ENCODE data around the gene HPSE. TPM values are rescaled to one million over a fixed set of nuclear protein-coding genes. Genes with fewer than 3 reads are reported as not detected.

The HPSE gene
- total RNA-seq, 1 experiment from 2014 or later = 3.9 TPM

DNA sequence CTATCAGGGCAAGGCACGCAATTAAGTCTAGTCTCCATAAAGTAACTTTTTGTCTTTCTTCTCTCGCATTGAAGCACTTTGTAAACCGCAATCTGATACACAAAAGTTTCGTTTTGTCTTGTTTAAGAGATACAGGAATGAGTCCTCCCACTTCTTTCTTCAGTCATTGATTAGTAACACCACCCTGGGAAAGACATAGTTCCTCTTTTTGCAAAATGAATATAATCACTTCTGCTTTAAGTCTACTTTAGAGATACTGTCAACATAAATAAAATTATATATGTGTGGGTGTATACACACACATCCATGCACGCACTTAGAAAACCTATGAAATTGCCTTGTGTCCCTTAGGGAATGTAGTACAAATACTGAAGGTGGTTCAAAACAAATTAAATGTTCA lies 61.7 kb downstream of the HPSE start:
- POLR2A ChIA-PET = no interaction called here
- Mint-ChIP-seq H3K27me3 (ENCODE audit: insufficient read depth, unreplicated experiment) (no peaks in the 10 kb centered on the region), H3K4me1 (ENCODE audit: low read depth, unreplicated experiment) (no peaks in the 10 kb centered on the region), H3K4me3 (ENCODE audit: unreplicated experiment) (no peak overlapping the region), H3K27ac (ENCODE audit: unreplicated experiment) (no peak overlapping the region), H3K36me3 (ENCODE audit: insufficient read depth, unreplicated experiment) (peaks cover 7% of the 10 kb centered on the region), H3K9me3 (ENCODE audit: unreplicated experiment) (no peaks in the 10 kb centered on the region)
- Histone ChIP-seq H3K27me3 (replicated peaks; ENCODE audit: control insufficient read depth, insufficient read depth, low read length) (no peaks in the 10 kb centered on the region), H3K36me3 (ENCODE audit: control insufficient read depth, insufficient read depth, low read length) (no peaks in the 10 kb centered on the region), H3K4me1 (no peaks in the 10 kb centered on the region), H3K4me3 (ENCODE audit: low read depth, low read length) (no peak overlapping the region), H3K9me3 (no peaks in the 10 kb centered on the region)
- TF ChIP-seq, protein P1, sequence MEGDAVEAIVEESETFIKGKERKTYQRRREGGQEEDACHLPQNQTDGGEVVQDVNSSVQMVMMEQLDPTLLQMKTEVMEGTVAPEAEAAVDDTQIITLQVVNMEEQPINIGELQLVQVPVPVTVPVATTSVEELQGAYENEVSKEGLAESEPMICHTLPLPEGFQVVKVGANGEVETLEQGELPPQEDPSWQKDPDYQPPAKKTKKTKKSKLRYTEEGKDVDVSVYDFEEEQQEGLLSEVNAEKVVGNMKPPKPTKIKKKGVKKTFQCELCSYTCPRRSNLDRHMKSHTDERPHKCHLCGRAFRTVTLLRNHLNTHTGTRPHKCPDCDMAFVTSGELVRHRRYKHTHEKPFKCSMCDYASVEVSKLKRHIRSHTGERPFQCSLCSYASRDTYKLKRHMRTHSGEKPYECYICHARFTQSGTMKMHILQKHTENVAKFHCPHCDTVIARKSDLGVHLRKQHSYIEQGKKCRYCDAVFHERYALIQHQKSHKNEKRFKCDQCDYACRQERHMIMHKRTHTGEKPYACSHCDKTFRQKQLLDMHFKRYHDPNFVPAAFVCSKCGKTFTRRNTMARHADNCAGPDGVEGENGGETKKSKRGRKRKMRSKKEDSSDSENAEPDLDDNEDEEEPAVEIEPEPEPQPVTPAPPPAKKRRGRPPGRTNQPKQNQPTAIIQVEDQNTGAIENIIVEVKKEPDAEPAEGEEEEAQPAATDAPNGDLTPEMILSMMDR (IDR thresholded peaks at IDR 0.05; ENCODE audit: insufficient read depth in 1 of 2, low read depth in 1 of 2, low read length in 1 of 2, severe bottlenecking in 1 of 2, unreplicated experiment in 1 of 2) = no peak
- no peak for DNase-seq
- intact Hi-C loops (cut with micrococcal nuclease; ENCODE audit: unreplicated experiment) = no loop called here
- BruUV-seq (replicated peaks) = no TSS peak
- CTCF ChIA-PET = interaction anchor here (0.8 kb wide), 1 partner anchor 12 kb away, joined by 3 read pairs; no protein-coding TSS in a partner anchor

DNA sequence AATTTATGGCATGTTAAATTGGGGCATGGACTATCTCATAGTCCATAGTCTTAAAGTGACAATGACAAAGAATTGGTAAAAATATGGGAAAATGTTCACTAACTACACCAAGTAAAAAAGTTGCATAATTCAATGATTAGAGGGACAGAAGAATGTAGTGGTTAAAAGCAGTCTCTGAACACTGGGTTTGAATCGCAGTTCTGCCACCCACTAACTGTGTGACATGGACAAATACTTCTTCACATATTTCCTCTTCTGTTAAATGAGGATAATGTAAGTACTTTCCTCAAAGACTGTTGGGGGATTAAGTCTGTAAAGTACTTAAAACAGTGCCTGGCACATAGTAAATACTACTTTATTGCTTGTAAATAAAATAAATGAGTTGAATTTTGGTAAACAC lies 65.4 kb downstream of the HPSE start:
- ChIA-PET CTCF (no interaction called here), POLR2A (no interaction called here)
- DNase-seq = no peak
- no peaks in the 10 kb centered on the region for H3K27me3 ChIP-seq (replicated peaks; ENCODE audit: control insufficient read depth, insufficient read depth, low read length)
- Mint-ChIP-seq H3K4me3 (ENCODE audit: unreplicated experiment) (no peak overlapping the region), H3K9me3 (ENCODE audit: unreplicated experiment) (no peaks in the 10 kb centered on the region), H3K27me3 (ENCODE audit: insufficient read depth, unreplicated experiment) (no peaks in the 10 kb centered on the region), H3K27ac (ENCODE audit: unreplicated experiment) (no peak overlapping the region), H3K36me3 (ENCODE audit: insufficient read depth, unreplicated experiment) (peaks cover 18% of the 10 kb centered on the region), H3K4me1 (ENCODE audit: low read depth, unreplicated experiment) (no peaks in the 10 kb centered on the region)
- H3K9me3 ChIP-seq = no peaks in the 10 kb centered on the region
- no peak overlapping the region for H3K4me3 ChIP-seq (ENCODE audit: low read depth, low read length)
- intact Hi-C loops (cut with micrococcal nuclease; ENCODE audit: unreplicated experiment) = no loop called here
- no peaks in the 10 kb centered on the region for H3K4me1 ChIP-seq
- BruUV-seq (replicated peaks) = no TSS peak
- peaks cover 1% of the 10 kb centered on the region; the same call in 1 of the 2 replicates for H3K36me3 ChIP-seq (ENCODE audit: control insufficient read depth, insufficient read depth, low read length)
- TF ChIP-seq, protein P1 (IDR thresholded peaks at IDR 0.05; ENCODE audit: insufficient read depth in 1 of 2, low read depth in 1 of 2, low read length in 1 of 2, severe bottlenecking in 1 of 2, unreplicated experiment in 1 of 2) = no peak

DNA sequence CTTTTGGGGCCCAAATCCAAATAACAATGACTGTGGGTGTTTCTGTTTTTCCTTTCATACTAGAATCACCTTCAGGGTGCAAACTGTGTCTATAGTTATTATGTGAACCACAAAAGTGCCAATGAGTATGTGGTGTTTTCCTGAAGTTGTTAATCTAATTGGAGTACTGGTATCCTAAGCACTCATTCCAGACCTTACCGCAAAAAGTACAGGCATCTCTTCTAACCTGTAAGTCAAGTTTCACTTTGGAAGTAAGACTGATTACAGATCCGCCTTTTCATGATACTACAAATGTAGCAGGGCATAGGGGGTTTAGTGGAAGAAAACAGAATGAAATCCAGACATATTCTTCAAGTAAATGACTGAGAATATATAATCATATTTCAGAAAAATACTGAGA lies 66.2 kb downstream of the HPSE start:
- TF ChIP-seq, protein P1 (IDR thresholded peaks at IDR 0.05; ENCODE audit: insufficient read depth in 1 of 2, low read depth in 1 of 2, low read length in 1 of 2, severe bottlenecking in 1 of 2, unreplicated experiment in 1 of 2) = no peak
- DNase-seq = no peak
- H3K4me3 Mint-ChIP-seq (ENCODE audit: unreplicated experiment) = no peak overlapping the region
- H3K9me3 Mint-ChIP-seq (ENCODE audit: unreplicated experiment) = no peaks in the 10 kb centered on the region
- no peaks in the 10 kb centered on the region for H3K4me1 ChIP-seq
- H3K9me3 ChIP-seq = no peaks in the 10 kb centered on the region
- H3K27me3 Mint-ChIP-seq (ENCODE audit: insufficient read depth, unreplicated experiment) = no peaks in the 10 kb centered on the region
- H3K4me3 ChIP-seq (ENCODE audit: low read depth, low read length) = no peak overlapping the region
- peaks cover 1% of the 10 kb centered on the region; the same call in 1 of the 2 replicates for H3K36me3 ChIP-seq (ENCODE audit: control insufficient read depth, insufficient read depth, low read length)
- H3K4me1 Mint-ChIP-seq (ENCODE audit: low read depth, unreplicated experiment) = no peaks in the 10 kb centered on the region
- H3K36me3 Mint-ChIP-seq (ENCODE audit: insufficient read depth, unreplicated experiment) = peaks cover 18% of the 10 kb centered on the region
- no peaks in the 10 kb centered on the region for H3K27me3 ChIP-seq (replicated peaks; ENCODE audit: control insufficient read depth, insufficient read depth, low read length)
- intact Hi-C loops (cut with micrococcal nuclease; ENCODE audit: unreplicated experiment) = no loop called here
- no peak overlapping the region for H3K27ac Mint-ChIP-seq (ENCODE audit: unreplicated experiment)
- ChIA-PET CTCF (no interaction called here), POLR2A (no interaction called here)
- BruUV-seq (replicated peaks) = no TSS peak

Data from Caco-2 (cell line).